Measurements from ENCODE around the gene NDUFV3.
A peak's percentile ranks its signal among the peaks of the same experiment; 100 is the strongest.
"Not testable (repeated sequence)": the region's sequence is repeated elsewhere in the genome, so short reads cannot be mapped to it uniquely, and the experiment has no call there.

The NDUFV3 gene

GRCh38 chr21:42900446-42900845 is 7.3 kb downstream of the NDUFV3 start:
- no peak for DNase-seq

- no peak for DNase-seq
These were observed 10.7 kb downstream of the NDUFV3 start for GRCh38 chr21:42903817-42904216.

GRCh38 chr21:42905195-42905594 is 12.1 kb downstream of the NDUFV3 start:
- no peak for DNase-seq

- DNase-seq: no peak
These were observed 13.1 kb downstream of the NDUFV3 start for GRCh38 chr21:42906233-42906632.

- not testable (repeated sequence) for DNase-seq
These were observed 15.4 kb downstream of the NDUFV3 start for GRCh38 chr21:42908484-42908883.

- not testable (repeated sequence) for DNase-seq
These were observed 18.8 kb downstream of the NDUFV3 start for GRCh38 chr21:42911920-42912319.

- DNase-seq: no peak
These were observed 20.4 kb downstream of the NDUFV3 start for GRCh38 chr21:42913476-42913875.

- DNase-seq: no peak
These were observed 25.2 kb downstream of the NDUFV3 start for GRCh38 chr21:42918291-42918690.

- DNase-seq: no peak
These were observed 28.8 kb downstream of the NDUFV3 start for GRCh38 chr21:42921927-42922326.

- DNase-seq: no peak
These were observed 29.8 kb downstream of the NDUFV3 start for GRCh38 chr21:42922918-42923317.

GRCh38 chr21:42923553-42924432 is 30.7 kb downstream of the NDUFV3 start:
- DNase-seq: peak; percentile 76 to 80

- no peak for DNase-seq
These were observed 31.3 kb downstream of the NDUFV3 start for GRCh38 chr21:42924433-42924751.

- no peak for DNase-seq
These were observed 32.2 kb downstream of the NDUFV3 start, which contains the start of gene ERVH48-1 for GRCh38 chr21:42925114-42925926. ERVH48-1 (minus strand) TSS chr21:42925630; CDS start chr21:42919006, 6,624 bp downstream.

- not testable (repeated sequence) for DNase-seq
These were observed 34.5 kb downstream of the NDUFV3 start for GRCh38 chr21:42927474-42928200.

GRCh38 chr21:42929969-42930368 is 36.9 kb downstream of the NDUFV3 start:
- no peak for DNase-seq

- DNase-seq: no peak
These were observed 38.6 kb downstream of the NDUFV3 start for GRCh38 chr21:42931560-42932235.

- DNase-seq: not testable (repeated sequence)
These were observed 39.4 kb downstream of the NDUFV3 start for GRCh38 chr21:42932378-42933136.

- DNase-seq: not testable (repeated sequence)
These were observed 40.2 kb downstream of the NDUFV3 start for GRCh38 chr21:42933137-42933970.

- DNase-seq: not testable (repeated sequence)
These were observed 40.9 kb downstream of the NDUFV3 start for GRCh38 chr21:42933973-42934372.

GRCh38 chr21:42936360-42936759 is 43.3 kb downstream of the NDUFV3 start:
- DNase-seq: not testable (repeated sequence)
